ENCODE data around the gene TBX1.

GRCh38 chr22:19812910-19813309, 52.3 kb downstream of the TBX1 start:
- no peak for TF ChIP-seq CTCF (optimal IDR thresholded peaks at IDR 0.05 in 1 of 3, IDR thresholded peaks at IDR 0.05 in 1 of 3, conservative IDR thresholded peaks at IDR 0.05 in 1 of 3; ENCODE audit: extremely low read depth in 1 of 3, insufficient read depth in 2 of 3, low read length in 3 of 3)
- no peak for TF ChIP-seq EZH2 (IDR thresholded peaks at IDR 0.05; ENCODE audit: low read length)

Measured in keratinocyte (primary cell).